Central memory CD8-positive, alpha-beta T cell (primary cell): ENCODE measurements around the gene GRIK1.
"Not testable (repeated sequence)": the region's sequence is repeated elsewhere in the genome, so short reads cannot be mapped to it uniquely, and the experiment has no call there.

ENCODE experiments used
- ATAC-seq: fragments of 150-1000 bp; cut with Tn5 transposase; replicated peaks from 2 replicates; pipeline ENCODE4 v1.10.0; 2022; ENCODE audit warnings: mild to moderate bottlenecking, moderate FRiP score, moderate number of reproducible peaks; ENCODE audit not compliant: poor library complexity, severe bottlenecking; ENCODE audit errors: extremely low read depth
- DNase-seq, 2 donors: peaks; one replicate each; pipeline ENCODE4 v3.0.0; 2021; ENCODE audit warnings: low spot score in 2 of 2
- H3K27ac Mint-ChIP-seq: one replicate; pipeline ENCODE4 v1.8.0; 2022; ENCODE audit warnings: low read depth, mild to moderate bottlenecking, moderate library complexity, mixed read lengths
- H3K27me3 Mint-ChIP-seq: one replicate; pipeline ENCODE4 v1.8.0; 2022; ENCODE audit warnings: mixed read lengths
- H3K36me3 Mint-ChIP-seq: one replicate; pipeline ENCODE4 v1.8.0; 2022; ENCODE audit warnings: mild to moderate bottlenecking, moderate library complexity, mixed read lengths; ENCODE audit not compliant: insufficient read depth
- H3K4me1 Mint-ChIP-seq: one replicate; pipeline ENCODE4 v1.8.0; 2022; ENCODE audit warnings: mixed read lengths
- H3K4me3 Mint-ChIP-seq: one replicate; pipeline ENCODE4 v1.8.0; 2022; ENCODE audit warnings: mild to moderate bottlenecking, moderate library complexity, mixed read lengths
- H3K9me3 Mint-ChIP-seq: one replicate; pipeline ENCODE4 v1.8.0; 2022; ENCODE audit warnings: mixed read lengths

The GRIK1 gene

GRCh38 chr21:29939924-29940275, at the start of gene GRIK1:
TSS of gene GRIK1 (minus strand) at chr21:29939996.
- peaks cover 20% of the 10 kb centered on the region for H3K9me3 Mint-ChIP-seq

GRCh38 chr21:29987762-29988161, 48.0 kb upstream of the GRIK1 start:
- Mint-ChIP-seq H3K27me3 (no peaks in the 10 kb centered on the region), H3K4me3 (no peak overlapping the region), H3K36me3 (no peaks in the 10 kb centered on the region), H3K27ac (no peak overlapping the region), H3K4me1 (no peaks in the 10 kb centered on the region), H3K9me3 (peaks cover 18% of the 10 kb centered on the region)
- no peak for ATAC-seq
- DNase-seq, result no peak

More at GRCh38 chr21:29939924-29940275, at the start of gene GRIK1:
- H3K27me3 Mint-ChIP-seq, result peaks cover 18% of the 10 kb centered on the region
- H3K4me1 Mint-ChIP-seq, result no peaks in the 10 kb centered on the region
- no peaks in the 10 kb centered on the region for H3K36me3 Mint-ChIP-seq
- no peak for DNase-seq
- H3K27ac Mint-ChIP-seq, result no peak within 1 kb of the TSS
- no peak for ATAC-seq
- H3K4me3 Mint-ChIP-seq, result no peak within 1 kb of the TSS

GRCh38 chr21:29985866-29986265, 46.1 kb upstream of the GRIK1 start:
- ATAC-seq (no peak), DNase-seq (no peak)
- H3K27ac Mint-ChIP-seq, result no peak overlapping the region
- peaks cover 7% of the 10 kb centered on the region for H3K9me3 Mint-ChIP-seq
- no peaks in the 10 kb centered on the region for H3K4me1 Mint-ChIP-seq
- no peaks in the 10 kb centered on the region for H3K27me3 Mint-ChIP-seq
- no peaks in the 10 kb centered on the region for H3K36me3 Mint-ChIP-seq
- no peak overlapping the region for H3K4me3 Mint-ChIP-seq

- Mint-ChIP-seq H3K27ac (no peak overlapping the region), H3K36me3 (no peaks in the 10 kb centered on the region), H3K4me1 (no peaks in the 10 kb centered on the region), H3K4me3 (no peak overlapping the region), H3K9me3 (peaks cover 6% of the 10 kb centered on the region), H3K27me3 (no peaks in the 10 kb centered on the region)
- ATAC-seq, result no peak
- no peak for DNase-seq
Observed at GRCh38 chr21:29979043-29979442, 39.2 kb upstream of the GRIK1 start.

- H3K36me3 Mint-ChIP-seq, result no peaks in the 10 kb centered on the region
- H3K4me1 Mint-ChIP-seq, result no peaks in the 10 kb centered on the region
- H3K27me3 Mint-ChIP-seq, result no peaks in the 10 kb centered on the region
- ATAC-seq, result no peak
- DNase-seq, result no peak
- H3K9me3 Mint-ChIP-seq, result peaks cover 6% of the 10 kb centered on the region
- no peak overlapping the region for H3K4me3 Mint-ChIP-seq
- H3K27ac Mint-ChIP-seq, result no peak overlapping the region
Observed at GRCh38 chr21:29975776-29976175, 36.0 kb upstream of the GRIK1 start.

GRCh38 chr21:29973258-29973657, 33.5 kb upstream of the GRIK1 start:
- Mint-ChIP-seq H3K9me3 (peaks cover 6% of the 10 kb centered on the region), H3K27me3 (no peaks in the 10 kb centered on the region), H3K36me3 (no peaks in the 10 kb centered on the region), H3K4me1 (no peaks in the 10 kb centered on the region), H3K4me3 (no peak overlapping the region), H3K27ac (no peak overlapping the region)
- no peak for ATAC-seq
- DNase-seq, result no peak

- Mint-ChIP-seq H3K27ac (no peak overlapping the region), H3K9me3 (peaks cover 17% of the 10 kb centered on the region), H3K4me3 (no peak overlapping the region), H3K36me3 (no peaks in the 10 kb centered on the region), H3K27me3 (no peaks in the 10 kb centered on the region), H3K4me1 (no peaks in the 10 kb centered on the region)
- ATAC-seq (no peak), DNase-seq (no peak)
Observed at GRCh38 chr21:29961291-29962027, 21.7 kb upstream of the GRIK1 start.

GRCh38 chr21:29958551-29958950, 18.8 kb upstream of the GRIK1 start:
- no peak for ATAC-seq
- peaks cover 17% of the 10 kb centered on the region for H3K9me3 Mint-ChIP-seq
- no peaks in the 10 kb centered on the region for H3K4me1 Mint-ChIP-seq
- no peak for DNase-seq
- no peaks in the 10 kb centered on the region for H3K36me3 Mint-ChIP-seq
- H3K27me3 Mint-ChIP-seq, result no peaks in the 10 kb centered on the region
- H3K27ac Mint-ChIP-seq, result no peak overlapping the region
- H3K4me3 Mint-ChIP-seq, result no peak overlapping the region

- not testable (repeated sequence) for H3K27ac Mint-ChIP-seq, H3K27me3 Mint-ChIP-seq, H3K4me3 Mint-ChIP-seq, H3K36me3 Mint-ChIP-seq, ATAC-seq, DNase-seq, H3K4me1 Mint-ChIP-seq
- peaks cover 17% of the 10 kb centered on the region for H3K9me3 Mint-ChIP-seq
Observed at GRCh38 chr21:29958035-29958434, 18.2 kb upstream of the GRIK1 start.

GRCh38 chr21:29953690-29954089, 13.9 kb upstream of the GRIK1 start:
- no peaks in the 10 kb centered on the region for H3K4me1 Mint-ChIP-seq
- H3K27ac Mint-ChIP-seq, result no peak overlapping the region
- H3K27me3 Mint-ChIP-seq, result no peaks in the 10 kb centered on the region
- peaks cover 13% of the 10 kb centered on the region for H3K9me3 Mint-ChIP-seq
- H3K4me3 Mint-ChIP-seq, result no peak overlapping the region
- H3K36me3 Mint-ChIP-seq, result no peaks in the 10 kb centered on the region
- ATAC-seq (no peak), DNase-seq (no peak)

- Mint-ChIP-seq H3K4me3 (no peak overlapping the region), H3K27ac (no peak overlapping the region), H3K9me3 (peaks cover 14% of the 10 kb centered on the region), H3K36me3 (no peaks in the 10 kb centered on the region), H3K27me3 (no peaks in the 10 kb centered on the region), H3K4me1 (no peaks in the 10 kb centered on the region)
- no peak for ATAC-seq
- no peak for DNase-seq
Observed at GRCh38 chr21:29953072-29953471, 13.3 kb upstream of the GRIK1 start.

GRCh38 chr21:29951911-29952310, 12.1 kb upstream of the GRIK1 start:
- peaks cover 16% of the 10 kb centered on the region for H3K9me3 Mint-ChIP-seq

GRCh38 chr21:29949991-29950390, 10.2 kb upstream of the GRIK1 start:
- Mint-ChIP-seq H3K9me3 (peaks cover 18% of the 10 kb centered on the region), H3K27ac (no peak overlapping the region), H3K36me3 (no peaks in the 10 kb centered on the region), H3K4me3 (no peak overlapping the region), H3K4me1 (no peaks in the 10 kb centered on the region), H3K27me3 (no peaks in the 10 kb centered on the region)
- DNase-seq (no peak), ATAC-seq (no peak)

More at GRCh38 chr21:29951911-29952310, 12.1 kb upstream of the GRIK1 start:
- H3K36me3 Mint-ChIP-seq, result no peaks in the 10 kb centered on the region
- DNase-seq (no peak), ATAC-seq (no peak)
- no peak overlapping the region for H3K27ac Mint-ChIP-seq
- H3K27me3 Mint-ChIP-seq, result no peaks in the 10 kb centered on the region
- no peak overlapping the region for H3K4me3 Mint-ChIP-seq
- H3K4me1 Mint-ChIP-seq, result no peaks in the 10 kb centered on the region
